Measurements from ENCODE around the gene ZNF385A. TPM values are rescaled to one million over a fixed set of nuclear protein-coding genes. Genes with fewer than 3 reads are reported as not detected.

ZNF385A gene
- total and polyA plus RNA-seq, 2 of the 8 experiments (the other 6 are each of a cell fraction or from before 2014, with no cell fraction given), result 5.2 to 14.3 TPM

DNA sequence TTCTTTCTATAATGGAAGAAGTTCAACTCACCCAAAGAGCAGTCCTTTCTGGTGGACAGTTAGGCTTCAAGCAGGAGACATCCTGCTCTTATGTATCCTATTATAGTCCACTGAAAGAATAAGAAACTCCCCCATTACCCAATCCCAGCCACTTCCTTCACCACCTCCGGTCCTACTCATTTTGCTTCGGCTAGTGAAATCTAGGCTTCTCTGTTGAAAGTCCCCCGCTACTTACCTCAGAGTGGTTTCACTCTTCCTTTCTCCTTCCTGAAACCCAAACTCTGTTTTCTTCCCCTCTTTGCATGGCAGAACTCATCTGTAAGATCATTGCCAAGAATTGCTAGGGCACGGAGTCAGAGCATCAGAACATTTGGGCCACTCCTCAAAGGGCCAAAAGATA is 20.1 kb downstream of the ZNF385A start, which contains the start of gene GPR84:
Gene GPR84 (minus strand): TSS at position 74 of the 400 bp plus-strand sequence. CDS start 635 bp downstream, outside the sequence.
- no peak within 1 kb of the TSS; the same call in 1 of the 2 replicates for H2BK12ac ChIP-seq (ENCODE audit: low read depth, low read length)
- no peak within 1 kb of the TSS for H3K18ac ChIP-seq (ENCODE audit: extremely low read depth, low read length)
- WGBS, 2 experiments (ENCODE audit: extremely low coverage in 1 of 2, insufficient coverage in 1 of 2, insufficient read length in 1 of 2, insufficient replicate concordance in 2 of 2, low coverage in 1 of 2, low lambda C conversion rate in 2 of 2, missing lambda C conversion rate in 1 of 2), result 94% methylated on average over 4 of the region's 4 CpGs; no CpG with 5 or more reads in 1 of the 2 experiments
- no peaks in the 10 kb centered on the region for H4K20me1 ChIP-seq (replicated peaks in 1 of 2; ENCODE audit: control insufficient read depth in 1 of 2, insufficient read depth in 2 of 2, low read length in 2 of 2)
- no peak within 1 kb of the TSS for H3K4me2 ChIP-seq (ENCODE audit: insufficient read depth in 1 of 2, low read depth in 2 of 2, low read length in 2 of 2)
- H3K79me1 ChIP-seq (ENCODE audit: low read depth, low read length), result no peaks in the 10 kb centered on the region
- no peak within 1 kb of the TSS for H3K14ac ChIP-seq (ENCODE audit: insufficient read length)
- H3K23me2 ChIP-seq (ENCODE audit: low read depth, low read length), result peaks cover 8% of the 10 kb centered on the region
- H2BK15ac ChIP-seq (ENCODE audit: low read length), result no peak within 1 kb of the TSS
- no peak within 1 kb of the TSS for H3K4me3 ChIP-seq (ENCODE audit: extremely low read depth in 1 of 4, insufficient read depth in 2 of 4, low read depth in 3 of 4, low read length in 4 of 4)
- CTCF ChIA-PET (ENCODE audit: partially characterized antibody), result no interaction called here
- no peak within 1 kb of the TSS for H4K5ac ChIP-seq (ENCODE audit: insufficient read length, low read depth, low read length)
- H3K4me1 ChIP-seq (replicated peaks in 1 of 4; ENCODE audit: control insufficient read depth in 3 of 4, insufficient read depth in 4 of 4, low read length in 3 of 4), result peaks cover 0 to 12% (median 5%) of the 10 kb centered on the region in 4 experiments; a peak in 5 of 7 replicates
- no peak within 1 kb of the TSS for H2AK5ac ChIP-seq (ENCODE audit: low read depth, low read length)
- H3K56ac ChIP-seq (replicated peaks; ENCODE audit: insufficient read length, low read depth, low read length), result no peak within 1 kb of the TSS
- POLR2A ChIA-PET (ENCODE audit: partially characterized antibody), result no interaction called here
- H3K9ac ChIP-seq (replicated peaks in 1 of 4; ENCODE audit: extremely low read depth in 1 of 4, low read depth in 3 of 4, low read length in 3 of 4), result no peak within 1 kb of the TSS
- H2BK5ac ChIP-seq (ENCODE audit: low read depth, low read length), result no peak within 1 kb of the TSS
- peaks cover 0 to 12% (median 8%) of the 10 kb centered on the region in 4 experiments; a peak in 5 of 7 replicates for H3K27me3 ChIP-seq (replicated peaks in 1 of 4; ENCODE audit: control insufficient read depth in 3 of 4, extremely low read depth in 1 of 4, insufficient read depth in 3 of 4, low read length in 3 of 4)
- H3K23ac ChIP-seq (ENCODE audit: insufficient read length), result no peak within 1 kb of the TSS
- no peak within 1 kb of the TSS for H2BK120ac ChIP-seq (replicated peaks; ENCODE audit: low read depth, low read length)
- H3K27ac ChIP-seq (ENCODE audit: low read depth, low read length), result no peak within 1 kb of the TSS
- no peaks in the 10 kb centered on the region for H3K79me2 ChIP-seq (ENCODE audit: control insufficient read depth in 1 of 2, insufficient read depth in 2 of 2, low read length in 2 of 2)
- H2BK20ac ChIP-seq (ENCODE audit: low read length), result no peak within 1 kb of the TSS
- H2AFZ ChIP-seq (ENCODE audit: low read length), result no peak within 1 kb of the TSS
- TF ChIP-seq KDM1A (IDR thresholded peaks at IDR 0.05; ENCODE audit: borderline replicate concordance, low read length) (no peak), HDAC6 (IDR thresholded peaks at IDR 0.05; ENCODE audit: low read depth, low read length) (no peak), SAP30 (IDR thresholded peaks at IDR 0.05; ENCODE audit: insufficient read depth, insufficient replicate concordance, low read length) (no peak), SIRT6 (IDR thresholded peaks at IDR 0.05; ENCODE audit: low read length) (no peak), E2F6 (IDR thresholded peaks at IDR 0.05) (no peak), SUZ12 (IDR thresholded peaks at IDR 0.05; ENCODE audit: low read length) (no peak), BCL11A (IDR thresholded peaks at IDR 0.05; ENCODE audit: low read depth in 2 of 2, low read length in 2 of 2) (no peak), KDM5A (IDR thresholded peaks at IDR 0.05; ENCODE audit: low read length) (no peak), CBX8 (IDR thresholded peaks at IDR 0.05; ENCODE audit: borderline replicate concordance, low read depth, low read length) (no peak), TEAD4 (IDR thresholded peaks at IDR 0.05; ENCODE audit: low read depth, low read length) (no peak), EGR1 (IDR thresholded peaks at IDR 0.05; ENCODE audit: borderline replicate concordance, low read depth, low read length) (no peak), TAF1 (IDR thresholded peaks at IDR 0.05; ENCODE audit: low read depth, low read length) (no peak), JUN (IDR thresholded peaks at IDR 0.05; ENCODE audit: low read depth, low read length) (no peak), YY1 (IDR thresholded peaks at IDR 0.05; ENCODE audit: low read depth, low read length) (no peak), TBP (IDR thresholded peaks at IDR 0.05; ENCODE audit: low read depth, low read length) (no peak)
- no peak within 1 kb of the TSS for H4K8ac ChIP-seq (ENCODE audit: extremely low read depth, insufficient read depth, low read length)
- no peak within 1 kb of the TSS for H4K91ac ChIP-seq (replicated peaks; ENCODE audit: insufficient read length, low read length)
- FAIRE-seq, result no peak
- no peaks in the 10 kb centered on the region for H3K9me3 ChIP-seq (ENCODE audit: insufficient read depth in 2 of 2, low read depth in 1 of 2, low read length in 1 of 2)
- H3K4ac ChIP-seq (replicated peaks; ENCODE audit: insufficient read length, low read depth, low read length), result no peak within 1 kb of the TSS
- H3K36me3 ChIP-seq (ENCODE audit: control insufficient read depth in 2 of 4, insufficient read depth in 4 of 4, low read length in 3 of 4), result no peaks in the 10 kb centered on the region
- DNase-seq (ENCODE audit: low read depth in 1 of 2, low spot score in 2 of 2), result no peak
